Calu3 (cell line): ENCODE data around the gene PAPLN. TPM values are rescaled to one million over a fixed set of nuclear protein-coding genes. Genes with fewer than 3 reads are reported as not detected.

Experiments
- BruUV-seq: library from RNA; stranded (reverse); fragments of 400-500 nt; replicated peaks from 2 replicates; lab custom pipeline; 2021; lab: Mats Ljungman, UMichigan
- CTCF ChIA-PET: fragments of 300-600 bp; sonication (Branson Sonifier 250); formaldehyde crosslinking; loops from one replicate; lab custom pipeline; 2022; ENCODE audit warnings: antibody characterized with exemption; lab: Charles Lee
- DNase-seq: peaks from one replicate; pipeline ENCODE4 v3.0.0; 2022
- H3K27ac Mint-ChIP-seq: one replicate; pipeline ENCODE4 v1.8.0; 2022; ENCODE audit warnings: mixed read lengths; ENCODE audit not compliant: unreplicated experiment
- H3K27me3 Mint-ChIP-seq: one replicate; pipeline ENCODE4 v1.8.0; 2022; ENCODE audit warnings: mixed read lengths; ENCODE audit not compliant: unreplicated experiment
- H3K36me3 Mint-ChIP-seq: one replicate; pipeline ENCODE4 v1.8.0; 2022; ENCODE audit warnings: mild to moderate bottlenecking, moderate library complexity, mixed read lengths; ENCODE audit not compliant: insufficient read depth, unreplicated experiment
- H3K4me1 Mint-ChIP-seq: one replicate; pipeline ENCODE4 v1.8.0; 2022; ENCODE audit warnings: mild to moderate bottlenecking, low read depth, mixed read lengths; ENCODE audit not compliant: unreplicated experiment
- H3K4me3 Mint-ChIP-seq: one replicate; pipeline ENCODE4 v1.8.0; 2022; ENCODE audit warnings: mild to moderate bottlenecking, low read depth, moderate library complexity, mixed read lengths; ENCODE audit not compliant: unreplicated experiment
- H3K9me3 Mint-ChIP-seq: one replicate; pipeline ENCODE4 v1.8.0; 2022; ENCODE audit warnings: low read depth, mixed read lengths; ENCODE audit not compliant: unreplicated experiment
- intact Hi-C: fragments of 100-400 bp; cut with micrococcal nuclease; formaldehyde crosslinking; loops from one replicate; pipeline ENCODE4 v1.10.0; 2022; ENCODE audit not compliant: unreplicated experiment
- total RNA-seq: library from RNA; stranded (reverse); gene quantifications from 2 replicates; pipeline ENCODE4 v1.2.3, GENCODE V29; 2022
- TF ChIP-seq, protein P1 (sequence below): fragments of 200-600 bp; IDR thresholded peaks from one replicate; pipeline ENCODE4 v1.8.0; 2022; ENCODE audit warnings: antibody characterized with exemption; ENCODE audit not compliant: unreplicated experiment

Gene PAPLN
- total RNA-seq, 1 experiment from 2014 or later = 0.17 TPM

DNA sequence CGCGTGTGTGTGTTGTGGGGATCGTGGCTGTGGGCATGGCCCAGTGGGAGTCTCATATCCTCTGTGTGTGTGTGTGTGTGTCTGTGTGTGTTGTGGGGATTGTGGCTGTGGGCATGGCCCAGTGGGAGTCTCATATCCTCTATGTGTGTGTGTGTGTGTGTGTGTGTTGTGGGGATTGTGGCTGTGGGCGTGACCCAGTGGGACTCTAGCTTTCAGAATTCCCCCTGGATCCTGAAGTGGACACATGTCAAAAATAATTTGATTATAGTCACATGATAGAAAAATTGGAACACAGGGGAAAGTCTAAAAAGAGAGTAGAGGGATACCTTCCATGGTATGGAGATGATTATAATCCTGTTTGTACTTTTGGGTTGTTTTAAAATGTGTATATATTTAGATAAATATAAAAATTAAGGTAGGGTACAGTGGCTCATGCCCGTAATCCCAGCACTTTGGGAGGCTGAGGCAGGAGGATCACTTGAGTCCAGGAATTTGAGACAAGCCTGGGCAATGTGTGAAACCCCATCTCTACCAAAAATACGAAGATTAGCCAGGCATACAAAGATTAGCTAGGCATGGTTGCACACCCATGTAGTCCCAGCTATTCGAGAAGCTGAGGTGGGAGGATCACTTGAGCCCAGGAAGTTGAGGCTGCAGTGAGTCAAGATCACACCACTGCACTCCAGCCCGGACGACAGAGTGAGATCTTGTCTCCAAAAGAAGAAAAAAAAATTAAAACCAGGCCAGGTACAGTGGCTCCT is 11.0 kb downstream of the PAPLN start:
- Mint-ChIP-seq H3K4me1 (no peaks in the 10 kb centered on the region), H3K36me3 (no peaks in the 10 kb centered on the region), H3K27me3 (peaks cover 7% of the 10 kb centered on the region), H3K27ac (no peak overlapping the region), H3K9me3 (no peaks in the 10 kb centered on the region), H3K4me3 (no peak overlapping the region)
- CTCF ChIA-PET = no interaction called here
- TF ChIP-seq, protein P1, sequence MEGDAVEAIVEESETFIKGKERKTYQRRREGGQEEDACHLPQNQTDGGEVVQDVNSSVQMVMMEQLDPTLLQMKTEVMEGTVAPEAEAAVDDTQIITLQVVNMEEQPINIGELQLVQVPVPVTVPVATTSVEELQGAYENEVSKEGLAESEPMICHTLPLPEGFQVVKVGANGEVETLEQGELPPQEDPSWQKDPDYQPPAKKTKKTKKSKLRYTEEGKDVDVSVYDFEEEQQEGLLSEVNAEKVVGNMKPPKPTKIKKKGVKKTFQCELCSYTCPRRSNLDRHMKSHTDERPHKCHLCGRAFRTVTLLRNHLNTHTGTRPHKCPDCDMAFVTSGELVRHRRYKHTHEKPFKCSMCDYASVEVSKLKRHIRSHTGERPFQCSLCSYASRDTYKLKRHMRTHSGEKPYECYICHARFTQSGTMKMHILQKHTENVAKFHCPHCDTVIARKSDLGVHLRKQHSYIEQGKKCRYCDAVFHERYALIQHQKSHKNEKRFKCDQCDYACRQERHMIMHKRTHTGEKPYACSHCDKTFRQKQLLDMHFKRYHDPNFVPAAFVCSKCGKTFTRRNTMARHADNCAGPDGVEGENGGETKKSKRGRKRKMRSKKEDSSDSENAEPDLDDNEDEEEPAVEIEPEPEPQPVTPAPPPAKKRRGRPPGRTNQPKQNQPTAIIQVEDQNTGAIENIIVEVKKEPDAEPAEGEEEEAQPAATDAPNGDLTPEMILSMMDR = no peak
- no peak for DNase-seq
- intact Hi-C loops = no loop called here
- BruUV-seq = no TSS peak

DNA sequence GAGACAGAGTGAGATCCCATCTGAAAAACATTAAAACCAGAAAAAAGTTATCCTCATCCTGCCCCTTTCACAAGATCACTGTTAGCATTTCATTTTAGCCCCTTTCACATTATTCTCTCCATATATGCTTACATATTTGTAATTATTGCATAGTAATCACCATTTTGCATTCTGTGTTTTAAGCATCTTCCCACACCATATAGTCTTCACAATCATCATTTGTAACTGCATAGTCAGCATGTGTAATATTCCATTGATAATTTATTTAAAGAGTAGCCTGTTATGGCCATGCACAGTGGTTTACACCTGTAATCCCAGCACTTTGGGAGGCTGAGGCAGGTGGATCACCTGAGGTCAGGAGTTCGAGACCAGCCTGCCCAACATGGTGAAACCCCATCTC is 11.8 kb downstream of the PAPLN start:
- H3K9me3 Mint-ChIP-seq = no peaks in the 10 kb centered on the region
- CTCF ChIA-PET = no interaction called here
- H3K4me1 Mint-ChIP-seq = no peaks in the 10 kb centered on the region
- H3K4me3 Mint-ChIP-seq = no peak overlapping the region
- DNase-seq = no peak
- no peaks in the 10 kb centered on the region for H3K36me3 Mint-ChIP-seq
- H3K27me3 Mint-ChIP-seq = no peaks in the 10 kb centered on the region
- TF ChIP-seq, protein P1 = no peak
- intact Hi-C loops = no loop called here
- BruUV-seq = no TSS peak
- no peak overlapping the region for H3K27ac Mint-ChIP-seq

DNA sequence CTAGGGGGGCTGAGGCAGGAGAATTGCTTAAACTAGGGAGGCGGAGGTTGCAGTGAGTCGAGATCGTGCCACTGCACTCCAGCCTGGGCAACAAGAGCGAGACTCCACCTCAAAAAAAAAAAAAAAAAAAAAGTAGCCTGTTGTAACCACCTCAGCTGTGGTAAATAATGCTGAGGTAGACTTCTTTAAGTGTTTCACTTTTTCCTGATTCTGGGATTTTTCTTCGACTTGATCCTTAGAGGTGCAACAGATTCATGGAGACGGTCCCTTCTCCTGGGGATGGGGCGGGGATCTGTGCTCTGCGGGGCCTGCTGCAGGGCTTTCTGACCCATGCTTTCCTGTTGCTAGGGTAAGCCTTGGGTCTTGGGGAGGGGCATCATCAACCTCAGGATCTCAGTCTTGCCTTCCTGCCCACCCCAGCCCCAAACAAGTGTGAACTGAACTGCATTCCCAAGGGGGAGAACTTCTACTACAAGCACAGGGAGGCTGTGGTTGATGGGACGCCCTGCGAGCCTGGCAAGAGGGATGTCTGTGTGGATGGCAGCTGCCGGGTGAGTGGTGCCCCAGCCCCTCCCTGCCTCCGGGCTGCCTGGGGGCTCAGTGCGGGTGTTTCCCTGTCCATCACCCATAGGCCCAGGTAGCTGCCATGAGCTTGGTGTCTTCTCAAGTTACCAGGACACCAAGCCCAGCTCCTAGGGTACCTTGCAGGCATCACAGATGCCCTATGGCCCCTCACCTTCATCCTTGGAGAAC is 12.4 kb downstream of the PAPLN start:
- no peaks in the 10 kb centered on the region for H3K27me3 Mint-ChIP-seq
- intact Hi-C loops = no loop called here
- no peak overlapping the region for H3K27ac Mint-ChIP-seq
- CTCF ChIA-PET = no interaction called here
- H3K4me3 Mint-ChIP-seq = no peak overlapping the region
- DNase-seq = no peak
- no peaks in the 10 kb centered on the region for H3K9me3 Mint-ChIP-seq
- no TSS peak for BruUV-seq
- TF ChIP-seq, protein P1 = no peak
- H3K36me3 Mint-ChIP-seq = no peaks in the 10 kb centered on the region
- H3K4me1 Mint-ChIP-seq = no peaks in the 10 kb centered on the region

DNA sequence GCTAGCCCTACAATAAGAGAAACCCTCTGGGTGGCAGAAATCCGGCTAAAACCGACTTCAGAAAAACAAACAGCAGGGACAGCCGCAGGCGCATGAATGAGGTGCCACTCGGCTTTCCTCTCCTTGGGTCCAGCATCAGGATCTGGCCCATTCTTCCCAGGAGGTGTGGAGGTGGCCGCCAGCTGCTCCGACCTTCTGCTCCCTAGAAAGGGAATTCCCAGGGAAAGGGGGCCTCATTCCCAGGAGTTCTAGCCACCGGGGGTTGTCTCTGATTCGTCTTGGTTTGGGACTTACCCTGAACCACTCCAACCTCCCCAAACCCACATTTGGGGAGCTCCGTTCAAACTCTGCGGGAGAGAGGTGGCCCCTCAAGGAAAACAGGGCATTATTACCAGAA is 13.0 kb downstream of the PAPLN start:
- no TSS peak for BruUV-seq
- Mint-ChIP-seq H3K27me3 (no peaks in the 10 kb centered on the region), H3K9me3 (no peaks in the 10 kb centered on the region), H3K4me1 (no peaks in the 10 kb centered on the region), H3K36me3 (no peaks in the 10 kb centered on the region), H3K4me3 (no peak overlapping the region), H3K27ac (no peak overlapping the region)
- CTCF ChIA-PET = no interaction called here
- TF ChIP-seq, protein P1 = no peak
- no peak for DNase-seq
- intact Hi-C loops = no loop called here
